ENCODE data around the gene RPS6KA3.

- TF ChIP-seq NRF1 (IDR thresholded peaks at IDR 0.05; ENCODE audit: low read depth, low read length) (no peak), CTCF (IDR thresholded peaks at IDR 0.05) (no peak), JUND (IDR thresholded peaks at IDR 0.05) (no peak), YY1 (IDR thresholded peaks at IDR 0.05; ENCODE audit: low read depth) (no peak)
Observed at GRCh38 chrX:20284444-20284843, 17.7 kb upstream of the RPS6KA3 start.

Data from SK-N-SH (cell line).